Stimulated activated CD8-positive, alpha-beta memory T cell treated with anti-CD3 and anti-CD28 coated beads, Interleukin-12 subunit alpha, Interleukin-12 subunit beta, amount 100 ng/mL, for 24 hours (primary cell): ENCODE results near the gene NRARP.

ENCODE experiments used
- DNase-seq: peaks from one replicate; pipeline ENCODE4 v3.0.0-alpha.2; 2020; ENCODE audit errors: extremely low read depth

NRARP gene

GRCh38 chr9:137323531-137324331 is 21.7 kb upstream of the NRARP start:
- no peak for DNase-seq

- no peak for DNase-seq
Measured at GRCh38 chr9:137321726-137322361, 19.8 kb upstream of the NRARP start.

GRCh38 chr9:137320555-137321384 is 18.7 kb upstream of the NRARP start:
- DNase-seq, result no peak

- no peak for DNase-seq
Measured at GRCh38 chr9:137319739-137320551, 17.9 kb upstream of the NRARP start.

GRCh38 chr9:137319011-137319738 is 17.1 kb upstream of the NRARP start:
- DNase-seq, result no peak

GRCh38 chr9:137318602-137319001 is 16.5 kb upstream of the NRARP start:
- no peak for DNase-seq

- DNase-seq, result no peak
Measured at GRCh38 chr9:137317718-137318511, 15.8 kb upstream of the NRARP start.

- no peak for DNase-seq
Measured at GRCh38 chr9:137317021-137317717, 15.1 kb upstream of the NRARP start.

GRCh38 chr9:137316012-137316981 is 14.2 kb upstream of the NRARP start:
- no peak for DNase-seq

GRCh38 chr9:137315581-137316011 is 13.5 kb upstream of the NRARP start:
- no peak for DNase-seq

- DNase-seq, result no peak
Measured at GRCh38 chr9:137314561-137315560, 12.8 kb upstream of the NRARP start.

- no peak for DNase-seq
Measured at GRCh38 chr9:137313956-137314560, 12.0 kb upstream of the NRARP start.

- no peak for DNase-seq
Measured at GRCh38 chr9:137313326-137313936, 11.4 kb upstream of the NRARP start.

- DNase-seq, result no peak
Measured at GRCh38 chr9:137312852-137313325, 10.8 kb upstream of the NRARP start.

- no peak for DNase-seq
Measured at GRCh38 chr9:137311986-137312851, 10.1 kb upstream of the NRARP start.
